Measurements from ENCODE around the gene RASA1. TPM values are rescaled to one million over a fixed set of nuclear protein-coding genes. Genes with fewer than 3 reads are reported as not detected.
A peak's percentile ranks its signal among the peaks of the same experiment; 100 is the strongest.

RASA1 gene
- total and polyA plus RNA-seq, 7 experiments from 2014 or later, result 5.9 to 30.7 (median 24.9) TPM

GRCh38 chr5:87243161-87243844, 24.4 kb upstream of the RASA1 start:
- H3K27ac Mint-ChIP-seq, result peak overlapping the region in 1 of 9 donors; percentile 3
- no peaks in the 10 kb centered on the region for H3K27me3 ChIP-seq (ENCODE audit: control insufficient read depth in 2 of 2, insufficient read depth in 2 of 2, low read length in 2 of 2)
- ChIA-PET POLR2A (no interaction called here), CTCF (no interaction called here)
- H3K27me3 Mint-ChIP-seq, result peaks cover 0 to 13% (median 0%) of the 10 kb centered on the region in 5 donors
- H3K27ac ChIP-seq (ENCODE audit: low read depth, low read length), result no peak overlapping the region
- intact Hi-C loops (cut with micrococcal nuclease), result loop anchor here in 1 of 2 donors (5.0 kb wide), 1 partner anchor 56 kb away; no protein-coding TSS in a partner anchor
- H3K9me3 ChIP-seq (ENCODE audit: control insufficient read depth in 2 of 3, low read length in 3 of 3), result no peaks in the 10 kb centered on the region
- H3K4me3 Mint-ChIP-seq, result no peak overlapping the region
- no peak overlapping the region for H3K4me3 ChIP-seq (ENCODE audit: low read length)
- no peaks in the 10 kb centered on the region for H3K4me1 ChIP-seq (ENCODE audit: control insufficient read depth in 2 of 2, insufficient read depth in 2 of 2, low read length in 2 of 2)
- no peaks in the 10 kb centered on the region for H3K9me3 Mint-ChIP-seq
- no peak for DNase-seq
- peaks cover 0 to 4% (median 0%) of the 10 kb centered on the region in 7 donors for H3K4me1 Mint-ChIP-seq
- no peaks in the 10 kb centered on the region for H3K36me3 ChIP-seq (ENCODE audit: control insufficient read depth in 2 of 3, insufficient read depth in 3 of 3, low read length in 3 of 3)
- peak; percentile 67 for ATAC-seq
- H3K36me3 Mint-ChIP-seq, result peaks cover 0 to 2% (median 0%) of the 10 kb centered on the region in 5 donors

GRCh38 chr5:87245451-87245850, 22.2 kb upstream of the RASA1 start:
- no peaks in the 10 kb centered on the region for H3K9me3 Mint-ChIP-seq
- H3K36me3 ChIP-seq (ENCODE audit: control insufficient read depth in 2 of 3, insufficient read depth in 3 of 3, low read length in 3 of 3), result no peaks in the 10 kb centered on the region
- no peak overlapping the region for H3K4me3 ChIP-seq (ENCODE audit: low read length)
- no peaks in the 10 kb centered on the region for H3K4me1 ChIP-seq (ENCODE audit: control insufficient read depth in 2 of 2, insufficient read depth in 2 of 2, low read length in 2 of 2)
- H3K4me1 Mint-ChIP-seq, result peaks cover 0 to 4% (median 0%) of the 10 kb centered on the region in 7 donors
- no peak overlapping the region for H3K27ac Mint-ChIP-seq
- no peak overlapping the region for H3K27ac ChIP-seq (ENCODE audit: low read depth, low read length)
- peaks cover 0 to 2% (median 0%) of the 10 kb centered on the region in 5 donors for H3K36me3 Mint-ChIP-seq
- no peaks in the 10 kb centered on the region for H3K27me3 ChIP-seq (ENCODE audit: control insufficient read depth in 2 of 2, insufficient read depth in 2 of 2, low read length in 2 of 2)
- intact Hi-C loops (cut with micrococcal nuclease), result no loop called here
- no peak overlapping the region for H3K4me3 Mint-ChIP-seq
- CTCF ChIA-PET, result no interaction called here
- POLR2A ChIA-PET, result no interaction called here
- H3K9me3 ChIP-seq (ENCODE audit: control insufficient read depth in 2 of 3, low read length in 3 of 3), result no peaks in the 10 kb centered on the region
- ATAC-seq (no peak), DNase-seq (no peak)
- peaks cover 0 to 13% (median 0%) of the 10 kb centered on the region in 5 donors for H3K27me3 Mint-ChIP-seq

GRCh38 chr5:87246061-87246460, 21.6 kb upstream of the RASA1 start:
- POLR2A ChIA-PET, result no interaction called here

GRCh38 chr5:87252283-87252605, 15.4 kb upstream of the RASA1 start:
- CTCF ChIA-PET, result no interaction called here
- intact Hi-C loops (cut with micrococcal nuclease), result no loop called here

More at GRCh38 chr5:87246061-87246460, 21.6 kb upstream of the RASA1 start:
- ATAC-seq (no peak), DNase-seq (no peak)
- Mint-ChIP-seq H3K36me3 (peaks cover 0 to 2% (median 0%) of the 10 kb centered on the region in 5 donors), H3K4me3 (no peak overlapping the region), H3K4me1 (peaks cover 0 to 4% (median 0%) of the 10 kb centered on the region in 7 donors), H3K9me3 (no peaks in the 10 kb centered on the region), H3K27ac (no peak overlapping the region), H3K27me3 (peaks cover 0 to 14% (median 0%) of the 10 kb centered on the region in 5 donors)
- Histone ChIP-seq H3K27ac (ENCODE audit: low read depth, low read length) (no peak overlapping the region), H3K4me1 (ENCODE audit: control insufficient read depth in 2 of 2, insufficient read depth in 2 of 2, low read length in 2 of 2) (no peaks in the 10 kb centered on the region), H3K9me3 (ENCODE audit: control insufficient read depth in 2 of 3, low read length in 3 of 3) (no peaks in the 10 kb centered on the region), H3K27me3 (ENCODE audit: control insufficient read depth in 2 of 2, insufficient read depth in 2 of 2, low read length in 2 of 2) (no peaks in the 10 kb centered on the region), H3K4me3 (ENCODE audit: low read length) (no peak overlapping the region), H3K36me3 (ENCODE audit: control insufficient read depth in 2 of 3, insufficient read depth in 3 of 3, low read length in 3 of 3) (no peaks in the 10 kb centered on the region)
- intact Hi-C loops (cut with micrococcal nuclease), result no loop called here
- CTCF ChIA-PET, result no interaction called here

GRCh38 chr5:87254035-87254434, 13.6 kb upstream of the RASA1 start:
- no peaks in the 10 kb centered on the region for H3K27me3 ChIP-seq (ENCODE audit: control insufficient read depth in 2 of 2, insufficient read depth in 2 of 2, low read length in 2 of 2)
- H3K4me3 Mint-ChIP-seq, result no peak overlapping the region
- H3K9me3 ChIP-seq (ENCODE audit: control insufficient read depth in 2 of 3, low read length in 3 of 3), result no peaks in the 10 kb centered on the region
- CTCF ChIA-PET, result no interaction called here
- H3K27ac ChIP-seq (ENCODE audit: low read depth, low read length), result no peak overlapping the region
- POLR2A ChIA-PET, result no interaction called here
- intact Hi-C loops (cut with micrococcal nuclease), result no loop called here
- no peak overlapping the region for H3K4me3 ChIP-seq (ENCODE audit: low read length)
- H3K9me3 Mint-ChIP-seq, result peaks cover 0 to 2% (median 0%) of the 10 kb centered on the region in 11 donors
- DNase-seq (no peak), ATAC-seq (no peak)
- H3K36me3 Mint-ChIP-seq, result no peaks in the 10 kb centered on the region
- no peaks in the 10 kb centered on the region for H3K4me1 ChIP-seq (ENCODE audit: control insufficient read depth in 2 of 2, insufficient read depth in 2 of 2, low read length in 2 of 2)
- H3K4me1 Mint-ChIP-seq, result peaks cover 0 to 5% (median 0%) of the 10 kb centered on the region in 7 donors
- no peaks in the 10 kb centered on the region for H3K36me3 ChIP-seq (ENCODE audit: control insufficient read depth in 2 of 3, insufficient read depth in 3 of 3, low read length in 3 of 3)
- peaks cover 0 to 15% (median 0%) of the 10 kb centered on the region in 5 donors for H3K27me3 Mint-ChIP-seq
- H3K27ac Mint-ChIP-seq, result no peak overlapping the region

More at GRCh38 chr5:87252283-87252605, 15.4 kb upstream of the RASA1 start:
- Mint-ChIP-seq H3K27me3 (peaks cover 0 to 15% (median 0%) of the 10 kb centered on the region in 5 donors), H3K27ac (no peak overlapping the region), H3K36me3 (no peaks in the 10 kb centered on the region), H3K4me1 (peaks cover 0 to 5% (median 0%) of the 10 kb centered on the region in 7 donors), H3K4me3 (no peak overlapping the region), H3K9me3 (peaks cover 0 to 1% (median 0%) of the 10 kb centered on the region in 11 donors)
- no peaks in the 10 kb centered on the region for H3K4me1 ChIP-seq (ENCODE audit: control insufficient read depth in 2 of 2, insufficient read depth in 2 of 2, low read length in 2 of 2)
- H3K4me3 ChIP-seq (ENCODE audit: low read length), result no peak overlapping the region
- H3K9me3 ChIP-seq (ENCODE audit: control insufficient read depth in 2 of 3, low read length in 3 of 3), result no peaks in the 10 kb centered on the region
- ATAC-seq (no peak), DNase-seq (no peak)
- no peak overlapping the region for H3K27ac ChIP-seq (ENCODE audit: low read depth, low read length)
- no peaks in the 10 kb centered on the region for H3K36me3 ChIP-seq (ENCODE audit: control insufficient read depth in 2 of 3, insufficient read depth in 3 of 3, low read length in 3 of 3)
- POLR2A ChIA-PET, result no interaction called here
- H3K27me3 ChIP-seq (ENCODE audit: control insufficient read depth in 2 of 2, insufficient read depth in 2 of 2, low read length in 2 of 2), result no peaks in the 10 kb centered on the region

GRCh38 chr5:87258507-87258906, 9.2 kb upstream of the RASA1 start:
- DNase-seq (no peak), ATAC-seq (no peak)
- no peak overlapping the region for H3K27ac ChIP-seq (ENCODE audit: low read depth, low read length)
- POLR2A ChIA-PET, result no interaction called here
- Mint-ChIP-seq H3K4me3 (no peak overlapping the region), H3K9me3 (peaks cover 0 to 2% (median 0%) of the 10 kb centered on the region in 11 donors), H3K27ac (no peak overlapping the region), H3K4me1 (peaks cover 0 to 12% (median 10%) of the 10 kb centered on the region in 7 donors), H3K36me3 (no peaks in the 10 kb centered on the region), H3K27me3 (peaks cover 0 to 12% (median 0%) of the 10 kb centered on the region in 5 donors)
- H3K27me3 ChIP-seq (ENCODE audit: control insufficient read depth in 2 of 2, insufficient read depth in 2 of 2, low read length in 2 of 2), result no peaks in the 10 kb centered on the region
- no peak overlapping the region for H3K4me3 ChIP-seq (ENCODE audit: low read length)
- H3K9me3 ChIP-seq (ENCODE audit: control insufficient read depth in 2 of 3, low read length in 3 of 3), result no peaks in the 10 kb centered on the region
- CTCF ChIA-PET, result no interaction called here
- H3K36me3 ChIP-seq (ENCODE audit: control insufficient read depth in 2 of 3, insufficient read depth in 3 of 3, low read length in 3 of 3), result no peaks in the 10 kb centered on the region
- intact Hi-C loops (cut with micrococcal nuclease), result no loop called here
- no peaks in the 10 kb centered on the region for H3K4me1 ChIP-seq (ENCODE audit: control insufficient read depth in 2 of 2, insufficient read depth in 2 of 2, low read length in 2 of 2)
